AG09309 (cell line): Measurements from ENCODE around the gene TUBB6.

Source experiments
- DNase-seq: peaks from one replicate; pipeline ENCODE4 v3.0.0-alpha.2; 2010; ENCODE audit warnings: low read depth
- H3K4me3 ChIP-seq: 2 replicates; pipeline ENCODE4 v1.5.1; 2011; ENCODE audit warnings: mild to moderate bottlenecking, low read depth, low read length, moderate library complexity; ENCODE audit not compliant: control insufficient read depth
- CTCF ChIP-seq: IDR thresholded peaks from 2 replicates; pipeline ENCODE4 v1.5.1; 2011; ENCODE audit warnings: mild to moderate bottlenecking, low read depth, low read length, inconsistent platforms; ENCODE audit not compliant: insufficient read depth, control insufficient read depth; ENCODE audit errors: missing control alignments

TUBB6 gene

GRCh38 chr18:12307701-12308385, at the start of gene TUBB6:
Gene TUBB6, plus strand, starts transcription at chr18:12308241. Its CDS starts 52 bp downstream, at chr18:12308293.
- no peak for DNase-seq
- peak within 1 kb of the TSS; percentile 74 for H3K4me3 ChIP-seq
- no peak for TF ChIP-seq CTCF

GRCh38 chr18:12258719-12259705, 49.0 kb upstream of the TUBB6 start:
- no peak for TF ChIP-seq CTCF
- no peak overlapping the region for H3K4me3 ChIP-seq
- DNase-seq: no peak

GRCh38 chr18:12262748-12263147, 45.3 kb upstream of the TUBB6 start:
- no peak for DNase-seq
- no peak overlapping the region for H3K4me3 ChIP-seq
- TF ChIP-seq CTCF: no peak

GRCh38 chr18:12264864-12265263, 43.2 kb upstream of the TUBB6 start:
- DNase-seq: no peak
- no peak overlapping the region for H3K4me3 ChIP-seq
- TF ChIP-seq CTCF: no peak

- peak; percentile 76 for TF ChIP-seq CTCF
- no peak for DNase-seq
- peak overlapping the region; percentile 36 for H3K4me3 ChIP-seq
Observed at GRCh38 chr18:12271376-12272235, 36.4 kb upstream of the TUBB6 start.

- no peak overlapping the region for H3K4me3 ChIP-seq
- no peak for DNase-seq
- no peak for TF ChIP-seq CTCF
Observed at GRCh38 chr18:12274793-12275192, 33.2 kb upstream of the TUBB6 start.
